ENCODE data around the gene YWHAG. TPM values are rescaled to one million over a fixed set of nuclear protein-coding genes. Genes with fewer than 3 reads are reported as not detected.
"Not testable (repeated sequence)": the region's sequence is repeated elsewhere in the genome, so short reads cannot be mapped to it uniquely, and the experiment has no call there.

Gene YWHAG
- 200 and 209 TPM in 2 replicates for total RNA-seq
- long read RNA-seq, transcript YWHAG-201 (2 exons, 3,750 nt), result major isoform, 7 of 11 reads
- long read RNA-seq, partial matches to known transcripts, result 0 of 11 reads
- long read RNA-seq, other reads (novel, unspliced or antisense), result 4 of 11 reads

- Mint-ChIP-seq H3K4me3 (peak within 1 kb of the TSS; percentile 98), H3K36me3 (ENCODE audit: low read depth) (peaks cover 13% of the 10 kb centered on the region), H3K27me3 (ENCODE audit: low read depth) (no peaks in the 10 kb centered on the region), H3K4me1 (peaks cover 41% of the 10 kb centered on the region), H3K27ac (ENCODE audit: unreplicated experiment) (peak within 1 kb of the TSS; percentile 99), H3K9me3 (peaks cover 2% of the 10 kb centered on the region)
- DNase-seq (ENCODE audit: low read depth, low spot score), result peak; percentile 83
- no peak for TF ChIP-seq CTCF (conservative IDR thresholded peaks at IDR 0.05)
Observed at GRCh38 chr7:76358481-76359110, at the start of gene YWHAG. Gene YWHAG, minus strand, starts transcription at chr7:76358991. Its CDS starts 183 bp downstream, at chr7:76358808.

DNA sequence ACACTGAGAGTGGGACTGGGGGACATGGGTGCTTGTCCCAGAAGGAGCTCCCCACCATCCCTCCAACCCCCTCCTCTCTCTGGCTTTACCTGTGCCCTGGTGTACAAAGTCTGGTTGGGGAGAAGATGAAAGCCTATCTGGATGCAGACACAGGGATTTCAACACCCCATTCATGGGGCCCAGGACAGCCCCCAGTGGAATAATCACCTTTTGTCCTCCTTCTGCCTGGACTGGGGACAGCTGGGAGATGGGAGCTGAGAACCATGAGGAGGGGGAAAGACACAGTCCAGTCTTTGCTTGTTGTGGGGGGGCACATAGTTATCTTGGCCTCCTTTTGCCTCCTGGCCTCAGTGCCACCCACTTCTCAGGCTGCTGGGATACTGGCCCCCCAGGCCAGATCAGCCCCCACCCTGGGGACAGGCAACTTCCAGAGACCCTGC, 49.4 kb upstream of the YWHAG start:
- peaks cover 15% of the 10 kb centered on the region for H3K27me3 Mint-ChIP-seq (ENCODE audit: low read depth)
- H3K4me1 Mint-ChIP-seq, result peaks cover 9% of the 10 kb centered on the region
- peak overlapping the region; percentile 69 for H3K27ac Mint-ChIP-seq (ENCODE audit: unreplicated experiment)
- H3K4me3 Mint-ChIP-seq, result no peak overlapping the region
- H3K9me3 Mint-ChIP-seq, result no peaks in the 10 kb centered on the region
- no peak for TF ChIP-seq CTCF (conservative IDR thresholded peaks at IDR 0.05)
- H3K36me3 Mint-ChIP-seq (ENCODE audit: low read depth), result no peaks in the 10 kb centered on the region
- no peak for DNase-seq (ENCODE audit: low read depth, low spot score)

DNA sequence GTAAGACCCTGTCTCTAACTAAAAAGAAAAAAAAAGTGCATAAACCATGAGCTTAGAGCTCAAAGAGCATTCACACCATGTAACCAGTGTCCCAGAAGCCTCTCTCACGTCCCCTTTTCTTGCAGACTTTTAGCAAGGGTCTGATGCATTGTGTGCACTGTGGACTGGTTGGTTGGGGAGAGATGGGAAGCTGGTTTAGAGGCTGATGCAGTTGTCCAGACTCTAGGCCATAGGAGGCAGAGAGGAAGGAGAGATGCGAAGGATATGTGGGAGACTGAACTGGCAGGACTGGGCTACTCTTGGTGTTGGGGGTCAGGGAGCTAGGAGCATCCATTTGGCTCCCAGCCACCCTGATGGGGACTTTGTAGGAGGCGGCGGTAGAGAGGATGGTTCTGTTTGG, 48.9 kb upstream of the YWHAG start:
- H3K36me3 Mint-ChIP-seq (ENCODE audit: low read depth), result no peaks in the 10 kb centered on the region
- H3K4me1 Mint-ChIP-seq, result peaks cover 9% of the 10 kb centered on the region
- peaks cover 15% of the 10 kb centered on the region for H3K27me3 Mint-ChIP-seq (ENCODE audit: low read depth)
- H3K27ac Mint-ChIP-seq (ENCODE audit: unreplicated experiment), result peak overlapping the region; percentile 69
- no peak overlapping the region for H3K4me3 Mint-ChIP-seq
- DNase-seq (ENCODE audit: low read depth, low spot score), result no peak
- H3K9me3 Mint-ChIP-seq, result no peaks in the 10 kb centered on the region
- TF ChIP-seq CTCF (conservative IDR thresholded peaks at IDR 0.05), result no peak

GRCh38 chr7:76405738-76406137, 46.9 kb upstream of the YWHAG start:
- Mint-ChIP-seq H3K4me1 (peaks cover 9% of the 10 kb centered on the region), H3K4me3 (no peak overlapping the region), H3K36me3 (ENCODE audit: low read depth) (no peaks in the 10 kb centered on the region), H3K27ac (ENCODE audit: unreplicated experiment) (no peak overlapping the region), H3K9me3 (no peaks in the 10 kb centered on the region), H3K27me3 (ENCODE audit: low read depth) (peaks cover 8% of the 10 kb centered on the region)
- no peak for TF ChIP-seq CTCF (conservative IDR thresholded peaks at IDR 0.05)
- no peak for DNase-seq (ENCODE audit: low read depth, low spot score)

DNA sequence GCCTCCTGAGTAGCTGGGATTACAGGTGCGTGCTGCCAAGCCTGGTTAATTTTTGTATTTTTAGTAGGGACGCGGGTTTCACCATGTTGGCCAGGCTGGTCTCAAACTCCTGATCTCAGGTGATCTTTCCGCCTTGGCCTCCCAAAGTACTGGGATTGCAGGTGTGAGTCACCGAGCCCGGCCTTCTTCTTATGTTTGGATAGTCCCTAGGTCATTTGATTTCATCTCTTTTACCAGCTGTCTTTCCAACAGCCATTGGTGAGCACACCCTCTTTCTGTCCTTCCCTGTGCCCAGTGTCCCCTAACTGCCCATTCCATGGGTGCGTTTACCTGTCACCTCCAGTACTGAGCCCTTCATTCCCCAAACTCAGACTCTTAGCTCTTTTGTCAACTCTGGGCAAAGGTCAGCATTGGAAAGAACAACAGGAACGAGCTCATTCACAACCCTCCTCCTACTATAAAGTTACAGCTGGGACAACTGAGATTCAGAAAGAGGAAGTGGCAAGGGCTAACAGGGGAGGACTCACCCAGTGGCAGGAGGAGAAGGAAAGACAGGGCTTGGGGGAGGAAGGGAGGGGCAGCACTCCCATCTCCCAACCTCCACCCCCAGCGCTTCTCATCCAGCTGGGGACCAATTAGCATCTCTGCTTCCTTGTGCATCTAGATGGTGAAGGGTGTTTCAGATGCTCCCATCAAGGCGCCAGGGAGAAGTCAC, 45.1 kb upstream of the YWHAG start:
- H3K4me1 Mint-ChIP-seq, result peaks cover 5% of the 10 kb centered on the region

GRCh38 chr7:76403097-76403496, 44.3 kb upstream of the YWHAG start:
- not testable (repeated sequence) for H3K27me3 Mint-ChIP-seq (ENCODE audit: low read depth); H3K9me3 Mint-ChIP-seq; H3K4me1 Mint-ChIP-seq; H3K36me3 Mint-ChIP-seq (ENCODE audit: low read depth); DNase-seq (ENCODE audit: low read depth, low spot score); H3K4me3 Mint-ChIP-seq; H3K27ac Mint-ChIP-seq (ENCODE audit: unreplicated experiment)

More for the DNA sequence above, 45.1 kb upstream of the YWHAG start:
- Mint-ChIP-seq H3K36me3 (ENCODE audit: low read depth) (no peaks in the 10 kb centered on the region), H3K27me3 (ENCODE audit: low read depth) (peaks cover 4% of the 10 kb centered on the region), H3K4me3 (no peak overlapping the region), H3K27ac (ENCODE audit: unreplicated experiment) (no peak overlapping the region), H3K9me3 (no peaks in the 10 kb centered on the region)
- TF ChIP-seq CTCF (conservative IDR thresholded peaks at IDR 0.05), result no peak
- DNase-seq (ENCODE audit: low read depth, low spot score), result no peak
